AG09319 (cell line): ENCODE data around the gene ELAVL1.

Experiments
- DNase-seq: peaks from one replicate; pipeline ENCODE4 v3.0.0-alpha.2; 2010; ENCODE audit warnings: low read depth; ENCODE audit errors: extremely low read depth
- TF ChIP-seq, protein P1 (sequence below): IDR thresholded peaks from 2 replicates; pipeline ENCODE4 v1.5.1; 2011; ENCODE audit warnings: low read depth, mild to moderate bottlenecking, inconsistent platforms, low read length, moderate library complexity

The ELAVL1 gene

DNA sequence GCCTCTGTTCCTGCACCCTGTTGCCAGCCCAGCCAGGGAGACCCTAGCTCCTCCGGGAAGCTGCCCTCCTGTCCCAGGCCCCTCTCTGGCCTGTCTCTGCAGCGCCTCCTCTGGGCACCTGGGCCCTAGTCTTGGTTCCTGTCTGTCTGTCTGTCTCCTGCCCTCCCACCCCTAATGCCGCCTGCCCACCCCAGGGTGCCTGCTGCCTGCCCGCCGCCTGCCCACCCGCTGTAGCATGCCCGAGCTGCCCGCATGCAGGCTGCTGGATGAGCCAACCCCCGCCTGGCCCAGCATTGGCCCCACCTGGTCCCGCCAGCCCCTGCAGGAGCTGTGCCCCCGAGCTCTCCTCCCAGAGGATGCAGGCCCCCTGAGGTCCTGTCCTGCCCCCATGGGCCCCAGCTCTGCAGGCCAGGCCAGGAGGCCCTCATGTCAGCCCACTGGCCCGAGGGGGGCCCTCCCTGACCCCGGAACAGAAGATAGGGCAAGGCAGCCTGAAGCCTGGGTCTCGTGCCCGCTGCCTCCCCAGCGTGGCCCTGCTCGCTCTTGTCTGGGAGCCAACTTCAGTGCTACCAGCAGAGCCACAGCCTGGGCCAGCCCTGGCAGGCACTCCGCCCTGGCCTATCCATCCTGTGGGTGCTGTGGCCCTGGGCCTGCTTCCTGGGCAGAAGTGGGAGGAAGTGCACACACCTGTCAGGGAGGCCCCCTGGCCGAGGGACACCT is 96.5 kb downstream of the ELAVL1 start:
- no peak for DNase-seq
- TF ChIP-seq, protein P1, sequence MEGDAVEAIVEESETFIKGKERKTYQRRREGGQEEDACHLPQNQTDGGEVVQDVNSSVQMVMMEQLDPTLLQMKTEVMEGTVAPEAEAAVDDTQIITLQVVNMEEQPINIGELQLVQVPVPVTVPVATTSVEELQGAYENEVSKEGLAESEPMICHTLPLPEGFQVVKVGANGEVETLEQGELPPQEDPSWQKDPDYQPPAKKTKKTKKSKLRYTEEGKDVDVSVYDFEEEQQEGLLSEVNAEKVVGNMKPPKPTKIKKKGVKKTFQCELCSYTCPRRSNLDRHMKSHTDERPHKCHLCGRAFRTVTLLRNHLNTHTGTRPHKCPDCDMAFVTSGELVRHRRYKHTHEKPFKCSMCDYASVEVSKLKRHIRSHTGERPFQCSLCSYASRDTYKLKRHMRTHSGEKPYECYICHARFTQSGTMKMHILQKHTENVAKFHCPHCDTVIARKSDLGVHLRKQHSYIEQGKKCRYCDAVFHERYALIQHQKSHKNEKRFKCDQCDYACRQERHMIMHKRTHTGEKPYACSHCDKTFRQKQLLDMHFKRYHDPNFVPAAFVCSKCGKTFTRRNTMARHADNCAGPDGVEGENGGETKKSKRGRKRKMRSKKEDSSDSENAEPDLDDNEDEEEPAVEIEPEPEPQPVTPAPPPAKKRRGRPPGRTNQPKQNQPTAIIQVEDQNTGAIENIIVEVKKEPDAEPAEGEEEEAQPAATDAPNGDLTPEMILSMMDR: no peak
